Measurements from ENCODE around the gene SOHLH1. TPM values are rescaled to one million over a fixed set of nuclear protein-coding genes. Genes with fewer than 3 reads are reported as not detected.

SOHLH1 gene
- total and polyA plus RNA-seq, 2 experiments from 2014 or later = not detected

DNA sequence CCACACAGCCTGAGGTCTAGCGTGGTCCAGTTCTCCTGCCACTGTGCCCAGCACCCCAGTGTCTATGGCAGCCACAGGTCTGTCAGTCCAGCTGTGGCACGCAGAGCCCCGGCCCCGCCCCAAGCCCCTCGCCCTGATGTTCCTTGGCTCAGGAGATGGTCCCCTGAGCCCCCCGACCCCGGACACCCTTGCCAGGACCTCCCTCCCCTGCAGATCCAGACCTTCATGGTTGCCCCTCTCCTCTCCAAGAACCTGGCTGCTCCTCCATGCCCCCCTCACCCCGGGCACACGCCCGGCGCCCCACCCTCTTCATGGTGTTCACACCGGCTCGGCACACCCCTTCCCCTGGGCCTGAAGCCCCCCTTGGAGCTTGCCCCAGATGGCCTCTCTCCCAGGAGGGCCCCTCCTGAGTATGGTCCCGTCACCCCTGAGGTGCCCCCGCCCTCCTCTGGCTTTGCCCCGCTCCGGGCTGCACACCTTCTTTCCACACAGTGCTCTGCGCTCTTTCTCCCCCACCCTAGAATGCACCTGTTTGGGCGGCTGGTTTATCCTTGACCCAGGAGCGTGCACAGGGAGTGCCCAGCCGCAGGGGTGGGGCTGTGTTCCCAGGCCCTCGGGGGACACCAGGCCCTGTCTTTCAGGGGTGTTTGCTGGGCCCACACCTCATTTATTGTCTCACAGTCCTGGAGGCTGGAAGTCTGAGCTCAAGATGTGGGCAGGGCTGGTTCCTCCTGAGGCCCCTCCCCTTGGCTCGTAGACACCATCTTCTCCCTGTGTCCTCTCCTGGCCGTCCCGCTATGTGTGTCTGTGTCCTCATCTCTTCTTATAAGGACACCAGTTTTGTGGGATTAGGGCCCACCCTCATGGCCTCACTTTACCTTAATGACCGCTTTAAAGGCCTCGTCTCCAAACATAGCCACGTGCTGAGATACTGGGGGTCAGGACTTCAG lies 40.3 kb upstream of the SOHLH1 start:
- H3K4me1 ChIP-seq (ENCODE audit: low read depth) = no peaks in the 10 kb centered on the region

DNA sequence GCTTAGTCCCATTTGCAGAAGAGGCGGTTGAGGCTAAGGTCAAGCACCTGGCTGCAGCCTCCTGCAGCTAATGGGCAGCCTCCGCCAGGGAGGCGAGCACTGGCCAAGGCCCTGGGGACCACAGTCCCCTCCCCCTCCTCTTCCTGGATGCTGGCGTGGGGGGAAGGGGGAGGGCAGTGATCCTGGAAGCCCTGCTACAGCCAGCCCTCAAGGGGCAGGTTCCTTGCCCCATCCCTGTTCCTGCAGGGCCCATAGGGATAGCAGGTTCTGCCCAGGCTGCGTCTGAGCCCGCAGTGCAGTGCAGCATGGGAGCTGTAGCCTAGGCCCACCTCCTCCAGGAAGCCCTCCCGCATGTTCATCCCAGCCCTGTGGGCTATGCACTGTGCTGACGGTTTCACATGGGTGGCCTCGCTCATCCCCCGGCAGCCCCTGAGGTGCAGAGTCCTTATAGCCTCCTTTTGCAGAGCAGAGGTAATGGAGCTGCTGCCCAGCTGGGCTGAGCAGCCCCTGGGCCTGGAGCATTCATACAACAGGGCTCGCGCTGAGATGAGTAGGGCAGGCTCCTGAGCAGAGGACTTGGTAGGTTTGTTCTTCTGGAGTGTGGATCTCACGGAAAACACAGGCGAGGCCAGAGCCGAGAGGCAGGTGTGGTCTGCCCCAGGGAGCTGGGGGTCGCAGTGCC lies 38.7 kb upstream of the SOHLH1 start:
- no peaks in the 10 kb centered on the region for H3K36me3 ChIP-seq
- H3K4me3 ChIP-seq = no peak overlapping the region
- no peaks in the 10 kb centered on the region for H3K4me1 ChIP-seq (ENCODE audit: low read depth)
- no peak overlapping the region for H3K27ac ChIP-seq
- H3K9me3 ChIP-seq (ENCODE audit: low read depth) = no peaks in the 10 kb centered on the region
- no peak for TF ChIP-seq CTCF (IDR thresholded peaks at IDR 0.05; ENCODE audit: low read depth, low read length)
- no peak for DNase-seq (ENCODE audit: low read depth in 1 of 2, low spot score in 1 of 2)
- H3K27me3 ChIP-seq = peaks cover 53% of the 10 kb centered on the region

More for the DNA sequence above, 40.3 kb upstream of the SOHLH1 start:
- Histone ChIP-seq H3K36me3 (no peaks in the 10 kb centered on the region), H3K9me3 (ENCODE audit: low read depth) (no peaks in the 10 kb centered on the region), H3K27ac (no peak overlapping the region), H3K4me3 (no peak overlapping the region), H3K27me3 (peaks cover 45% of the 10 kb centered on the region)
- TF ChIP-seq CTCF (IDR thresholded peaks at IDR 0.05; ENCODE audit: low read depth, low read length) = no peak
- no peak for DNase-seq (ENCODE audit: low read depth in 1 of 2, low spot score in 1 of 2)

GRCh38 chr9:135736979-135737839 lies 37.9 kb upstream of the SOHLH1 start:
- Histone ChIP-seq H3K27me3 (peaks cover 53% of the 10 kb centered on the region), H3K27ac (no peak overlapping the region), H3K9me3 (ENCODE audit: low read depth) (no peaks in the 10 kb centered on the region), H3K4me1 (ENCODE audit: low read depth) (no peaks in the 10 kb centered on the region), H3K4me3 (no peak overlapping the region), H3K36me3 (no peaks in the 10 kb centered on the region)
- no peak for TF ChIP-seq CTCF (IDR thresholded peaks at IDR 0.05; ENCODE audit: low read depth, low read length)
- no peak for DNase-seq (ENCODE audit: low read depth in 1 of 2, low spot score in 1 of 2)

DNA sequence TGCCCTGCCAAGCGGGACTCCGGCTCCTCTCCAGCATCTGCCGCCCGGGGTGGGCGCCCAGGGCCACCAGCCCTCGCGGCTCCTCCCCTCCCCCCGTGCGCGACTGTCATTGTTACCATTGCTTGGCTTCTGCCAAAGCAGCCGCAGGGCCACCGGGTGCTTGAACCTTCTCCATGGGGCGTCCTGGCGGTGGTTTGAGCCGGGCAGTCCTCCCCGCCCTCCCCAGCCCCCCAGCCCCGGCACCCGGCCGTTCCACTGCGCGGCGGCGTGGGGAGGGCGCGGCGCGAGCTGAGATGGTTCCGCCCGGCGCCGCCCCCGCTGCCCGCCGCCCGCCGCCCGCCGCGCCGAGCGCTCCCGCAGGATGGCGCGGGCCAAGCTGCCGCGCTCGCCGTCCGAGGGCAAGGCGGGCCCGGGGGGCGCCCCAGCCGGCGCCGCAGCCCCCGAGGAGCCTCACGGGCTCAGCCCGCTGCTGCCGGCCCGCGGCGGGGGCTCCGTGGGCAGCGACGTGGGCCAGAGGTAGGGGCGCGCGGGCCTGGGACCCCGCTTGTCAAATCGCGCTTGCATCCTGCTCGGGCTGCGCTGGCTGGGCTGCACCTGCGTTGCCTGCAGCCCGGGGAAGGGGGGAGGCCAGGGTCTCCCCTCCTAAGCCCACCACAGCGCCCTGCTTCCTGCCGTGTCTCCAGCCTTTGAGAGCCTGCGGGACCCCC lies 37.1 kb upstream of the SOHLH1 start:
- Histone ChIP-seq H3K27ac (no peak overlapping the region), H3K9me3 (ENCODE audit: low read depth) (no peaks in the 10 kb centered on the region), H3K36me3 (no peaks in the 10 kb centered on the region), H3K4me1 (ENCODE audit: low read depth) (no peaks in the 10 kb centered on the region), H3K4me3 (no peak overlapping the region), H3K27me3 (peaks cover 53% of the 10 kb centered on the region)
- DNase-seq (ENCODE audit: low read depth in 1 of 2, low spot score in 1 of 2) = no peak
- no peak for TF ChIP-seq CTCF (IDR thresholded peaks at IDR 0.05; ENCODE audit: low read depth, low read length)

All from cardiac muscle cell (in vitro differentiated cells and primary cell).